Panc1 (cell line): ENCODE data around the gene LIMK1. TPM values are rescaled to one million over a fixed set of nuclear protein-coding genes. Genes with fewer than 3 reads are reported as not detected.

Experiments
- ATAC-seq: fragments of 200-7000 bp; cut with Tn5 transposase; 2 replicates; pipeline ENCODE4 v1.9.1; 2020; ENCODE audit warnings: mild to moderate bottlenecking, moderate library complexity
- BruUV-seq: library from RNA; stranded (reverse); fragments of 400-500 nt; replicated peaks from 2 replicates; lab custom pipeline; 2021; lab: Mats Ljungman, UMichigan
- CTCF ChIA-PET: fragments of 300-600 bp; sonication (Branson Sonifier 250); formaldehyde crosslinking; loops from one replicate; lab custom pipeline; 2022; ENCODE audit warnings: antibody characterized with exemption; lab: Charles Lee
- POLR2A ChIA-PET: fragments of 300-600 bp; sonication (Branson Sonifier 250); formaldehyde crosslinking; loops from one replicate; lab custom pipeline; 2022; ENCODE audit warnings: antibody characterized with exemption; lab: Charles Lee
- DNase-seq: peaks from one replicate; pipeline ENCODE4 v3.0.0-alpha.2; 2010; ENCODE audit warnings: low read depth, low spot score
- H3K27ac ChIP-seq: 2 replicates; pipeline ENCODE4 v1.5.1; 2011; ENCODE audit warnings: mild to moderate bottlenecking, low read length, inconsistent platforms
- H3K27me3 ChIP-seq: fragments of 200-500 bp; sonication (Bioruptor generic); 2 replicates; pipeline ENCODE4 v1.6.0; 2014; ENCODE audit warnings: low read length, inconsistent platforms; ENCODE audit not compliant: control insufficient read depth, insufficient read depth
- H3K36me3 ChIP-seq: fragments of 200-500 bp; sonication (Bioruptor generic); 2 replicates; pipeline ENCODE4 v1.5.1; 2014; ENCODE audit warnings: inconsistent platforms, mild to moderate bottlenecking, low read length, moderate library complexity; ENCODE audit not compliant: control insufficient read depth, insufficient read depth
- H3K4me1 ChIP-seq: 2 replicates; pipeline ENCODE4 v1.5.1; 2011; ENCODE audit warnings: inconsistent platforms, mild to moderate bottlenecking, low read length, moderate library complexity; ENCODE audit not compliant: control insufficient read depth, insufficient read depth
- H3K4me3 ChIP-seq, 2 experiments: 2 replicates each; pipeline ENCODE4 v1.5.1; 2011 to 2012; ENCODE audit warnings: low read depth in 2 of 2, low read length in 2 of 2, mild to moderate bottlenecking in 2 of 2, inconsistent platforms in 1 of 2, moderate library complexity in 1 of 2
- H3K9me3 ChIP-seq: fragments of 200-500 bp; sonication (Bioruptor generic); 2 replicates; pipeline ENCODE4 v1.5.1; 2014; ENCODE audit warnings: low read depth, mild to moderate bottlenecking, inconsistent platforms, low read length, moderate library complexity; ENCODE audit not compliant: control insufficient read depth, insufficient read depth
- CTCF ChIP-seq: fragments of 450-650 bp; IDR thresholded peaks from 2 replicates; pipeline ENCODE4 v1.5.1; 2017; ENCODE audit warnings: mild to moderate bottlenecking
- POLR2AphosphoS5 ChIP-seq: IDR thresholded peaks from 2 replicates; pipeline ENCODE4 v1.6.1; 2012; ENCODE audit warnings: mild to moderate bottlenecking, low read depth, low read length, moderate library complexity
- REST ChIP-seq, 2 experiments: IDR thresholded peaks; 2 replicates each; pipeline ENCODE4 v1.6.1; 2011 to 2012; ENCODE audit warnings: low read depth in 2 of 2, control low read depth in 1 of 2, low read length in 1 of 2, mild to moderate bottlenecking in 1 of 2, moderate library complexity in 1 of 2; ENCODE audit not compliant: insufficient read depth in 1 of 2
- SIN3A ChIP-seq: IDR thresholded peaks from 2 replicates; pipeline ENCODE4 v1.6.1; 2012; ENCODE audit warnings: low read depth, mild to moderate bottlenecking, low read length, moderate library complexity, borderline replicate concordance; ENCODE audit not compliant: insufficient read depth
- TCF7L2 ChIP-seq: IDR thresholded peaks from 2 replicates; pipeline ENCODE4 v1.6.1; 2011; ENCODE audit warnings: mild to moderate bottlenecking, low read depth, low read length, inconsistent platforms
- in situ Hi-C: cut with HindIII; loops from 2 replicates; pipeline ENCODE4 v1.10.0; 2016; ENCODE audit warnings: low sequenced_read_pairs, low pct_unique_long_range_greater_than_20kb
- intact Hi-C: fragments of 100-400 bp; cut with micrococcal nuclease; formaldehyde crosslinking; loops from one replicate; pipeline ENCODE4 v1.10.0; 2022; ENCODE audit not compliant: unreplicated experiment
- total RNA-seq: library from RNA; stranded (reverse); gene quantifications from one replicate; pipeline ENCODE4 v1.2.1, GENCODE V29; 2021; ENCODE audit not compliant: unreplicated experiment

LIMK1 gene
- total RNA-seq, 1 experiment from 2014 or later = 59.6 TPM

- no TSS peak for BruUV-seq
- ChIA-PET CTCF (interaction anchor here (0.5 to 0.6 kb wide), 5 partner anchors 49 to 228 kb away, joined by 3 to 15 read pairs (median 4); no protein-coding TSS in a partner anchor), POLR2A (interaction anchor here (0.6 kb wide), 1 partner anchor 115 kb away, joined by 6 read pairs; no protein-coding TSS in a partner anchor)
- in situ Hi-C loops (no loop called here), intact Hi-C loops (loop anchor here (10.0 kb wide), 1 partner anchor 136 kb away; no protein-coding TSS in a partner anchor)
- DNase-seq (no peak), ATAC-seq (no peak)
- TF ChIP-seq TCF7L2 = no peak
- no peak for TF ChIP-seq SIN3A
- no peak for TF ChIP-seq REST (IDR thresholded peaks at IDR 0.05; ENCODE audit: insufficient read depth in 1 of 2, low read depth in 2 of 2, low read length in 1 of 2)
- TF ChIP-seq POLR2AphosphoS5 = no peak
- H3K27ac ChIP-seq = no peak overlapping the region
- H3K36me3 ChIP-seq = no peaks in the 10 kb centered on the region
- no peak overlapping the region for H3K4me3 ChIP-seq
- H3K4me1 ChIP-seq = no peaks in the 10 kb centered on the region
- no peaks in the 10 kb centered on the region for H3K9me3 ChIP-seq
- no peaks in the 10 kb centered on the region for H3K27me3 ChIP-seq
Observed at GRCh38 chr7:74068378-74069085, 15.1 kb upstream of the LIMK1 start.

- BruUV-seq = no TSS peak
- intact Hi-C loops = loop anchor here (10.0 kb wide), 1 partner anchor 136 kb away; no protein-coding TSS in a partner anchor
- H3K4me1 ChIP-seq = no peaks in the 10 kb centered on the region
- DNase-seq (no peak), ATAC-seq (no peak)
- H3K36me3 ChIP-seq = no peaks in the 10 kb centered on the region
- no peak overlapping the region for H3K27ac ChIP-seq
- TF ChIP-seq REST (IDR thresholded peaks at IDR 0.05; ENCODE audit: insufficient read depth in 1 of 2, low read depth in 2 of 2, low read length in 1 of 2) (no peak), POLR2AphosphoS5 (no peak), TCF7L2 (no peak), SIN3A (no peak), CTCF (no peak)
- ChIA-PET POLR2A (no interaction called here), CTCF (interaction anchor here (0.5 to 0.6 kb wide), 5 partner anchors 49 to 333 kb away, joined by 3 to 6 read pairs (median 4); no protein-coding TSS in a partner anchor)
- H3K27me3 ChIP-seq = no peaks in the 10 kb centered on the region
- H3K9me3 ChIP-seq = no peaks in the 10 kb centered on the region
- in situ Hi-C loops = no loop called here
- H3K4me3 ChIP-seq = no peak overlapping the region
Observed at GRCh38 chr7:74069086-74069541, 14.5 kb upstream of the LIMK1 start.
